Ramos (cell line): ENCODE measurements around the gene SRR.
"Not testable (repeated sequence)": the region's sequence is repeated elsewhere in the genome, so short reads cannot be mapped to it uniquely, and the experiment has no call there.

ENCODE experiments used
- in situ Hi-C: fragments of 300-500 bp; cut with MboI; formaldehyde crosslinking; loops from one replicate; pipeline ENCODE4 v1.14.3; 2022; ENCODE audit warnings: low sequenced_read_pairs; ENCODE audit not compliant: unreplicated experiment

The SRR gene

GRCh38 chr17:2283302-2283701 lies 20.4 kb upstream of the SRR start:
- in situ Hi-C loops: no loop called here

DNA sequence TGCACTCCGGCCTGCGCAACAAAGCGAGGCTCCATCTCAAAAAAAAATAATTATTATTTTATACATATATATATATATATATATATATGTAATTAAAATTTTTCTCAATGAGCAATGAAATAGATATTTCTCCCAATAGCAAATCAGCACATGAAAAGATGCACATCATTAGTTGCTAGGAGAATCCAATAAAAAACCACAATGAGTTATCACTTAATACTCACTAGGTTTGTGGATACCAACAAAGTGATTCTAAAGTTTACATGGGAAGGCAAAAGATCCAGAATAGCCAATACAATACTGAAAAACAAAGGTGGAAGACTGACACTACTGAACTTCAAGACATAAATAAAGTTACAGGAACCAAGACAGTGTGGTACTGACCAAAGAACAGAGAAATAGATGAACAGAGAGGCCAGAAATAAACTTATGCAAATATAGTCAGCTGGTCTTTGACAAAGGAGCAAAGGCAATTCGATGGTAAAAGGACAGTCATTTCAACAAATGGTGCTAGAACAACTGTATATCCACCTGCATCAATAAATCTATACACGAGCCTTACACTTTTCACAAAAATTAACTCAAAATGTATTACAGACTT lies 13.8 kb upstream of the SRR start:
- in situ Hi-C loops: no loop called here

DNA sequence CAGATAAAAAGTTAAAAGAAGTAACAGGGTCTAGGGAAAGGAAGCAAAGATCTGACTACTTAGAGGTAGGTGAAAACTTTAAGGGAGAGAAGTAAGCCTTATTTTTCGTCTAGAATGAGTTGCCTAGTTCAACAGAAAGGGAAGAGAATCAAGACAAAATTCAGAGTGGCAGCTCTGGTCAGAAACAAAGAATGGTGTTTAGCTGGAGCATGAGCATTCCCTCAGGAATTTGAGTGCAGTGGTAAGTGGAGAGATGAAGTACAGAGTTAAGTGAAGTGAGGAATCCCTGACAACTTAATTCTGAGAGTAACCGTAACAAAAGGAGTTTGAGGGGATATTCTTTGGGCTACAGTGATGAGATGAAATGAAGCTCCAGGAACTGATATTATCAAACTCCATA lies 11.7 kb upstream of the SRR start:
- in situ Hi-C loops: no loop called here

GRCh38 chr17:2295575-2295974 lies 8.2 kb upstream of the SRR start:
- in situ Hi-C loops: no loop called here

DNA sequence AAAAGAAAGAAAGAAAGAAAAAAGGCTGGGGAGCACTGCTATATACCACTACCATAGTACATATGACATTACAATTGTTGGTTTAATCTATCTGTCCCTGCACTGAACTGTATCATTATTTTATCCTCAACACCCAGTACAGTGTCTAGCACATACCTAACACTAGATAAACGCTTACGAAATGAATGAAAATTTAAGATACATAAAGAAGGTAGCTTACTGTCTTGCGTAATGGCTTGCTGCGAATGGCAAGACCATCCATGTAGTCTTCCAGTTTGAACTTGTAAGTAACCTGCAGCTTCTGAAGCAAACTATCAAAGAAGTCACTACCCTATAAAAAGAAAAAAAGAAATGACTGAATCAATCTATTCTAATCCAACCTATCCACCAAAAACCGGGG lies 6.7 kb upstream of the SRR start:
- in situ Hi-C loops: no loop called here

DNA sequence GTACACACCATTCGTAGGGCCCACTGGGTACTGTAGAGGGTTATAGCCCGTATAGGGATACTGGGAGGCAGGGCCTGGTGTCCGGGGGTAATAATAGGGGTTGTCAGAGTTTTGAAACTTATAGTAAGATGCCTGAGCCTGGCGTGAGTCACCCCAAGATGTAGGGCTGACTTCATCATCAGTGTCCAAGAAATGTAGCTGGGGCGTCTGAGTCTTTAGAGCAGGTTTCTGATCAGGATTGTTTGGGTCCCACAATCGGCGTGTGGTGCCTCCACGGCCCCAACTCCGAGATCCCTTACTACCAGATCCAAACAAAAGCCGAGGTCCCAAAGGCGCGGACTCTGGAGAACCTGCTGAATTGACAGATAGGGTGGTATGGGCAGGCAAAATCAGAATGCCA lies 4.6 kb upstream of the SRR start:
- in situ Hi-C loops: no loop called here

GRCh38 chr17:2299756-2300155 lies 4.0 kb upstream of the SRR start:
- in situ Hi-C loops: no loop called here

DNA sequence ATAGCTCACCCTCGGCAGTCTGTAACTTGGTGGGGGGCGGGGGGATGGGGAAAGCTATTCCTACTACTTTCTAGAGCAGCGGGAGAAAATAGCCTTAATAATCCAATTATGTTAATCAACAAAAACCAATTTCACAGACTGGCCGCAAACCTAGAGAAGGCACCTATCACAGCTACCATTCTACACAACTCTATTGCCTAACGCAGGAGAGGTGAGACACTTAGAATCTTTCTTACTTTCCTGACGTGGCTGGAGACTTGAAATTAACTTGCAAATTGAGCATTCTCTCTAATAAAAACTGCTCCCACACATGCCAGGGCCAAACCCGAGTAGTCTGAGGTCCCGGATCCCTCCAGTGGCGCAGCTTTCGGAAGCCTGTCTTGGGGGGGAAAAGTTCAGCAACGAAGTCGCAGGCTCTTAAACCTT lies 959 bp upstream of the SRR start:
- in situ Hi-C loops: no loop called here

GRCh38 chr17:2304931-2305330 lies 1.2 kb downstream of the SRR start:
- in situ Hi-C loops: no loop called here

DNA sequence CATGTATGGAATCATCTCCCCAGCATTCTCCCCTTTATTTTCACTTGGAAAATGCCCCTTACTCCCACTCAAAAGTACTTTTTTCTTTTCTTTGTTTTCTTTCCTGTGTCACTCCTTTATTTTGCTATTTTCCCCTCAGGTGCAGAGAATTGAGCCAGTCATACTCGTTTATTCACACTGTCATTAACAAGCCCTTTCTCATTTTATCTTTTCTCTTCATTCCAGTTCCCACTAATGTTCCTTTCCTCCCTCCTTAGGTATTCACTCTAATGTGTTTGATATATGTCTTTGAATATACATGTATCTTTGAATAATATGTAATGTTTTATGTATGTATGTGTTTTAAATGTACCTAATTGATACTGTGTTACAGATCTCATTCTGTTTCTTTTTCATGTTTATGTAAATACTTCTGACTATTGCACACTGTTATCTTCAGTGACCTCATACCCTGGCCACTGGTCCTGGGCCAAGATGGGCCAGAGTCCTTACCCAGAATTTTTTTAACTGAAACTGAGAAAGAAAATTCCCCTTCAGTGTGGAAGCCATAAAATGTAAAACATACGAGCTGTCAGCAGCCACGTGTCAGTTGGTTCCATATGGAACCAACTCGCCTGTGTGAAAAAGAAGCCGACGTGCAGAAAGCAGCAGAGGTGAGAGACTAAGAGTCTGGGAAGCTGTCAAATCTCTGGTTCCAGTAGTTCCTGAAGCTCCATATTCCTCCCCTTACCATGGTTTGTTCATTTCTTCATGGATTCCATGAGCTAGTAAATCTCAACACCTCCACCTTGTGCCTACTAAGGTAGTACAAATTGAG lies 5.8 kb downstream of the SRR start:
- in situ Hi-C loops: no loop called here

DNA sequence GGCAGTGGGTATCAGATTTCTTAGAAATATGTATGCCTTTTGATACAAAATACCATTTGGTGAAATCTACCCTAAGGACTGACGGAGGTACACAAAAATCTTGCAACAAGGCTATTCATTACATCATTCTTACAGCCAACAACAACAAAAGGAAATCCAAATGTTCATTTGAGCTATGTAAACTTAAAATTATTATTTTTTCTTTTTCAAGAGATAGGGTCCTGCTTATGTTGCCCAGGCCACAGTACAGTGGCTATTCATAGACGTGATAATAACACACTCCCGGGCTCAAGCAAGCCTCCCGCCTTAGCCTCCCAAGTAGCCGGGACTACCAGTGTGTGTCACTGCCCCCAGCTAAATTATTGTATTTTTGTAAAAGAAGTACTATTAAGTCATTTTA lies 9.0 kb downstream of the SRR start:
- in situ Hi-C loops: no loop called here

DNA sequence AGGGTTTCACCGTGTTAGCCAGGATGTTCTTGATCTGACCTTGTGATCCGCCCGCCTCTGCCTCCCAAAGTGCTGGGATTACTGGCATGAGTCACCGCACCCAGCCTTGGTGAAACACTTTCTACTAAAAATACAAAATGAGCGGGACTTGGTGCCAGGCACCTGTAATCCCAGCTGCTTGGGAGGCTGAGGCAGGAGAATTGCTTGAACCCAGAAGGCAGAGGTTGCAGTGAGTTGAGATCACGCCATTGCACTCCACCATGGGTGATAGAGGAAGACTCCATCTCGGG lies 13.1 kb downstream of the SRR start:
- in situ Hi-C loops: not testable (repeated sequence)

- in situ Hi-C loops: no loop called here
These were observed 14.0 kb downstream of the SRR start for GRCh38 chr17:2317796-2318195.

DNA sequence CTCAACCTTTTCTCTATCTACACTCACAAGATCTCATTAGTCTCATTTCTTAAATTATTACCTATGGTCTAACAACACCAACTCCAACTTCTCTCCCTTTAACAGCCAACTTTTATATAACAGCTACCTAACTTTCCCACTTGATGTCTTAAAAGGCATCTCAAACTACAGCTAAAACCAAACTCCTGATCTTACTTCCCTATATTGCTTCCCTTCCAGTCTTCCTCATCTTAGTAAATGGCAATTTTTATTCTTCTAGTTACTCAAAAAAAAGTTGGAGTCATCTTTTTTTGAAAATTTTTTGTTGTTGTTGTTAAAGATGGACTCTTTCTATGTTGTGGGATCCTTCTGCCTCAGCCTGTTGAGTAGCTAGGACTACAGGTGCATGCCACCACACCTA lies 15.3 kb downstream of the SRR start:
- in situ Hi-C loops: no loop called here

DNA sequence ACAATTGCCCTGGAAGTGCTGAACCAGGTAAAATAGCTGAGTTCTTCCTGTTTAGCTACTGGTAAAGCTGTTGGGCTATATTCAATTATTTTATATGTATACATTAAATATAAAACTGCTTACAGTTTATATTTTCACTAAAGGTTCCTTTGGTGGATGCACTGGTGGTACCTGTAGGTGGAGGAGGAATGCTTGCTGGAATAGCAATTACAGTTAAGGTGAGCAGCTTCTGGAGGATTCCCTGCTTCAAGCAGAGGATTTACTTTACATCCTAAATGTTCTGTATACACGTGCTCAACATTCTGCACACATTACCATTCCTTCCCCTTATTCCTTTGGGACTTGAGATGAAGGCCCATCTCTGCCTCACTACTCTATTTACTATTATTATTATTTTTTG lies 17.6 kb downstream of the SRR start:
- in situ Hi-C loops: no loop called here

- in situ Hi-C loops: no loop called here
These were observed 20.0 kb downstream of the SRR start for GRCh38 chr17:2323629-2324314.

DNA sequence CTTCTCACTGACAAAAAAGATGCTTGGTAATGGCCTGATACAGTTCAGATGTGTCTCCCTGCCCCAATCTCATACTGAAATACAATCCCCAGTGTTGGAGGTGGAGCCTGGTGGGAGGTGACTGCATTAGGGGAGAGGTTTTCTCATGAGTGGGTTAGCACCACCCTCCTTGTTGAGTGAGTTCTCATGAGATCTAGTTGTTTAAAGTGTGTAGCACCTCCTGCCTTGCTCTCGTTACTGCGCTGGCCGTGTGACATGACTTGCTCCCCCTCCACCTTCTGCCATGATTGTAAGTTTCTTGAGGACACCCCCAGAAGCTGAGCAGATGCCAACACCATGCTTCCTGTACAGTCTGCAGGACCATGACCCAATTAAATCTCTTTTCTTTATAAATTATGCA lies 27.6 kb downstream of the SRR start:
- in situ Hi-C loops: no loop called here

DNA sequence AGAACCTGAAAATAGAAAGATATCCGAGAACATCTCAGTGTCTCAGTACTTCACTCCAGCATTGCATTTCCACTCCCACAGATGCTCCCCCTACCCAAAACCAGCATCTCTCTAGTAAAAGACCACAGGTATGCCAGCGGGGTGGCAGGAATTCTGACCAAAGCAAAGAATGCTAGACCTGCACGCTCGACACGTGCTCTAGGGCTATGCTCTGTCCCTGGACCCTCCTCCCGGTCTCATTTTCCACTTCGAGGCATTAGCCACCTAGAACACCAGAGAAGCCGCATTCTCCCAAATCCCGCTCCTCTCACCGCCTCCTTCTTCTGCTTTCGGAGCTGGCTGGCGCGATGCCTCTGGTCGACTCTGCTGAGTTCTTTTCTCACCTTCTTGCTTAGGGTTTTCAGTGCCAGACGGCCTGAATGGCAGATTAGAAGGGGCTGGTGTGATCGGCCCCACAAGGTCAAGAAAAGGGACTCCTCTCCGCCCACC lies 32.0 kb downstream of the SRR start:
- in situ Hi-C loops: no loop called here

GRCh38 chr17:2336215-2336851 lies 32.6 kb downstream of the SRR start, which contains the start of gene TSR1:
TSS of gene TSR1 (minus strand) at chr17:2336457. CDS start at chr17:2336427, 30 bp downstream.
- in situ Hi-C loops: no loop called here

DNA sequence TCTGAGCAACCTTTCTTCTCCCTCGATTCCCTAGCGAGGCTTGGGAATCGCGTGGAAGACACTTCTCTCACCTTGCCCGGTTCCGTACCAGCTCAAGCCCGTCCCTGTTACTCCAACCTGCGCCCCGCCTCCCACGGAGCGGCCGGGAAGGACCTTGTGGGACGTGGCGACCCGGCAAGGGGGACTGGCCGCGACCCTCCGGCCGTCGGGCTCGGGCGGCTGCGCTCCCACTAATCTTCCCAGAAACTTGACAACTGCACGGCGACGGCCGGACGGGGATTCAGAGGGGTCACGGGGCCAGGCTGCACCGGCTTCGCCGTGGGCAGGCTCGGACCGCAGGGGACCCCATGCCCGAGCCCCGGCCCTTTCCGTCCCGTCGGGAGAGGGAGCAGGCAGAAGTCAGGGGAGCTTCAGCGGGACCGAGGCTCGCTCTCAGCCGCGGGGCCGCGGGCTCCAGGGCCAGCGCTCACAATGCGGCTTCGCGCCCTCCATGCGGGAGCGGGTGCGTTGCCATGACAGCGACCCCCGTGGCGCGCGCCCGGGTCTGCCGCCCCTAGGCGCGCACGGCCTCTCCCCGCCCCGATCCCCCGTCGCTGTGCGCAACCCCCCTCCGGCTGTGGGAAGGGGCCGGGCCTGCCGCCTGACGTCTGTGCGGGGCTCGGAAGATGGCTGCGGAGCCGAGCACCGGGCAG lies 33.2 kb downstream of the SRR start, which contains the start of gene SGSM2:
TSS of gene SGSM2 (plus strand) at position 650 of the 692 bp plus-strand sequence. CDS start 188 bp downstream, outside the sequence.
- in situ Hi-C loops: no loop called here
